ENCODE data around the gene PYCR2. TPM values are rescaled to one million over a fixed set of nuclear protein-coding genes. Genes with fewer than 3 reads are reported as not detected.
A peak's percentile ranks its signal among the peaks of the same experiment; 100 is the strongest.

The PYCR2 gene
- total RNA-seq, 1 donor from 2014 or later: 109 TPM

- intact Hi-C loops (cut with micrococcal nuclease): no loop called here
- POLR2A ChIA-PET: interaction anchor here (1.1 to 3.6 kb wide), 4 partner anchors 14 to 132 kb away, joined by 3 to 15 read pairs (median 10); partner anchors contain the start of genes PYCR2, SRP9 and TMEM63A
- no peak overlapping the region for H3K4me3 Mint-ChIP-seq
These were observed 14.6 kb downstream of the PYCR2 start for GRCh38 chr1:225909477-225909876.

GRCh38 chr1:225908773-225909172 lies 15.3 kb downstream of the PYCR2 start:
- POLR2A ChIA-PET: interaction anchor here (1.1 to 3.6 kb wide), 4 partner anchors 12 to 131 kb away, joined by 3 to 15 read pairs (median 4); partner anchors contain the start of genes PYCR2, SRP9 and TMEM63A
- CTCF ChIA-PET: interaction anchor here (1.0 to 1.6 kb wide), 2 partner anchors 131 to 434 kb away, joined by 3 to 5 read pairs; partner anchors contain the start of gene SRP9
- no peak overlapping the region for H3K4me3 Mint-ChIP-seq
- DNase-seq (no peak), ATAC-seq (ENCODE audit: low read depth) (no peak)
- peaks cover 23% of the 10 kb centered on the region for H3K4me1 Mint-ChIP-seq
- H3K27ac Mint-ChIP-seq: no peak overlapping the region
- no peak for TF ChIP-seq CTCF (IDR thresholded peaks at IDR 0.05)
- peaks cover 13% of the 10 kb centered on the region for H3K36me3 Mint-ChIP-seq (ENCODE audit: low read depth)
- no peaks in the 10 kb centered on the region for H3K27me3 Mint-ChIP-seq
- peaks cover under 1% of the 10 kb centered on the region for H3K9me3 Mint-ChIP-seq
- intact Hi-C loops (cut with micrococcal nuclease): no loop called here

More at GRCh38 chr1:225909477-225909876, 14.6 kb downstream of the PYCR2 start:
- TF ChIP-seq CTCF (IDR thresholded peaks at IDR 0.05): no peak
- ATAC-seq (ENCODE audit: low read depth): no peak
- peaks cover 23% of the 10 kb centered on the region for H3K4me1 Mint-ChIP-seq
- no peaks in the 10 kb centered on the region for H3K27me3 Mint-ChIP-seq
- no peak for DNase-seq
- peak overlapping the region; percentile 57 for H3K27ac Mint-ChIP-seq
- CTCF ChIA-PET: interaction anchor here (0.8 to 1.6 kb wide), 4 partner anchors 31 to 435 kb away, joined by 3 to 6 read pairs (median 4); partner anchors contain the start of gene SRP9
- peaks cover 13% of the 10 kb centered on the region for H3K36me3 Mint-ChIP-seq (ENCODE audit: low read depth)
- H3K9me3 Mint-ChIP-seq: no peaks in the 10 kb centered on the region

GRCh38 chr1:225908013-225908640 lies 15.9 kb downstream of the PYCR2 start:
- H3K4me3 Mint-ChIP-seq: no peak overlapping the region
- intact Hi-C loops (cut with micrococcal nuclease): no loop called here
- H3K4me1 Mint-ChIP-seq: peaks cover 23% of the 10 kb centered on the region
- DNase-seq (no peak), ATAC-seq (ENCODE audit: low read depth) (no peak)
- H3K27ac Mint-ChIP-seq: no peak overlapping the region
- H3K36me3 Mint-ChIP-seq (ENCODE audit: low read depth): peaks cover 8% of the 10 kb centered on the region
- TF ChIP-seq CTCF (IDR thresholded peaks at IDR 0.05): no peak
- ChIA-PET POLR2A (interaction anchor here (1.1 to 1.6 kb wide), 3 partner anchors 11 to 131 kb away, joined by 3 to 4 read pairs (median 4); partner anchors contain the start of genes PYCR2 and SRP9), CTCF (interaction anchor here (1.0 to 1.6 kb wide), 2 partner anchors 130 to 433 kb away, joined by 3 to 5 read pairs; partner anchors contain the start of gene SRP9)
- H3K9me3 Mint-ChIP-seq: peaks cover 2% of the 10 kb centered on the region
- no peaks in the 10 kb centered on the region for H3K27me3 Mint-ChIP-seq

- ATAC-seq (ENCODE audit: low read depth) (no peak), DNase-seq (no peak)
- no peak overlapping the region for H3K27ac Mint-ChIP-seq
- peaks cover 23% of the 10 kb centered on the region for H3K4me1 Mint-ChIP-seq
- TF ChIP-seq CTCF (IDR thresholded peaks at IDR 0.05): no peak
- ChIA-PET CTCF (no interaction called here), POLR2A (no interaction called here)
- H3K4me3 Mint-ChIP-seq: no peak overlapping the region
- intact Hi-C loops (cut with micrococcal nuclease): no loop called here
- H3K9me3 Mint-ChIP-seq: peaks cover 2% of the 10 kb centered on the region
- H3K36me3 Mint-ChIP-seq (ENCODE audit: low read depth): peaks cover 2% of the 10 kb centered on the region
- H3K27me3 Mint-ChIP-seq: no peaks in the 10 kb centered on the region
These were observed 16.7 kb downstream of the PYCR2 start for GRCh38 chr1:225907341-225907740.

- intact Hi-C loops (cut with micrococcal nuclease): no loop called here
- Mint-ChIP-seq H3K4me3 (no peak overlapping the region), H3K4me1 (peaks cover 18% of the 10 kb centered on the region), H3K9me3 (peaks cover 2% of the 10 kb centered on the region), H3K27me3 (no peaks in the 10 kb centered on the region), H3K27ac (no peak overlapping the region), H3K36me3 (ENCODE audit: low read depth) (no peaks in the 10 kb centered on the region)
- no peak for ATAC-seq (ENCODE audit: low read depth)
- POLR2A ChIA-PET: interaction anchor here (0.6 kb wide), 1 partner anchor 120 kb away, joined by 4 read pairs; no protein-coding TSS in a partner anchor
- TF ChIP-seq CTCF (IDR thresholded peaks at IDR 0.05): no peak
- DNase-seq: no peak
- CTCF ChIA-PET: no interaction called here
These were observed 17.6 kb downstream of the PYCR2 start for GRCh38 chr1:225906467-225906866.

Data from activated B cell treated with CpG ODN at 0.5 μM for 24 hours (primary cell).